BLaER1 treated with 17β-estradiol and CSF1 and Interleukin-3, amounts not matched to agents 10 nM and 100 nM (cell line): ENCODE data around the gene LIMK2.

ENCODE experiments used
- H3K27ac ChIP-seq, 11 experiments: shearing (Covaris generic); formaldehyde crosslinking; 2 replicates each; pipeline ENCODE4 v1.8.1; 2022
- H3K27me3 ChIP-seq, 11 experiments: shearing (Covaris generic); formaldehyde crosslinking; 2 replicates each; pipeline ENCODE4 v1.8.1; 2022
- H3K36me3 ChIP-seq, 11 experiments: shearing (Covaris generic); formaldehyde crosslinking; 2 replicates each; pipeline ENCODE4 v1.8.1; 2022
- H3K4me1 ChIP-seq, 10 experiments: shearing (Covaris generic); formaldehyde crosslinking; 2 replicates each; pipeline ENCODE4 v1.8.1; 2022
- H3K4me2 ChIP-seq, 11 experiments: shearing (Covaris generic); formaldehyde crosslinking; 2 replicates each; pipeline ENCODE4 v1.8.1; 2022
- H3K4me3 ChIP-seq, 10 experiments: shearing (Covaris generic); formaldehyde crosslinking; 2 replicates each; pipeline ENCODE4 v1.8.1; 2022
- H3K9ac ChIP-seq, 11 experiments: shearing (Covaris generic); formaldehyde crosslinking; 2 replicates each; pipeline ENCODE4 v1.8.1; 2022
- H3K9me3 ChIP-seq, 11 experiments: shearing (Covaris generic); formaldehyde crosslinking; replicated peaks in 1 of 11; 2 replicates each; pipeline ENCODE4 v1.8.1; 2022
- H4K20me1 ChIP-seq, 11 experiments: shearing (Covaris generic); formaldehyde crosslinking; 2 replicates each; pipeline ENCODE4 v1.8.1; 2022
- Cebpa-rat ChIP-seq, 11 experiments: shearing (Covaris generic); IDR thresholded peaks; 2 replicates each; pipeline ENCODE4 v1.8.1; 2022

The LIMK2 gene

DNA sequence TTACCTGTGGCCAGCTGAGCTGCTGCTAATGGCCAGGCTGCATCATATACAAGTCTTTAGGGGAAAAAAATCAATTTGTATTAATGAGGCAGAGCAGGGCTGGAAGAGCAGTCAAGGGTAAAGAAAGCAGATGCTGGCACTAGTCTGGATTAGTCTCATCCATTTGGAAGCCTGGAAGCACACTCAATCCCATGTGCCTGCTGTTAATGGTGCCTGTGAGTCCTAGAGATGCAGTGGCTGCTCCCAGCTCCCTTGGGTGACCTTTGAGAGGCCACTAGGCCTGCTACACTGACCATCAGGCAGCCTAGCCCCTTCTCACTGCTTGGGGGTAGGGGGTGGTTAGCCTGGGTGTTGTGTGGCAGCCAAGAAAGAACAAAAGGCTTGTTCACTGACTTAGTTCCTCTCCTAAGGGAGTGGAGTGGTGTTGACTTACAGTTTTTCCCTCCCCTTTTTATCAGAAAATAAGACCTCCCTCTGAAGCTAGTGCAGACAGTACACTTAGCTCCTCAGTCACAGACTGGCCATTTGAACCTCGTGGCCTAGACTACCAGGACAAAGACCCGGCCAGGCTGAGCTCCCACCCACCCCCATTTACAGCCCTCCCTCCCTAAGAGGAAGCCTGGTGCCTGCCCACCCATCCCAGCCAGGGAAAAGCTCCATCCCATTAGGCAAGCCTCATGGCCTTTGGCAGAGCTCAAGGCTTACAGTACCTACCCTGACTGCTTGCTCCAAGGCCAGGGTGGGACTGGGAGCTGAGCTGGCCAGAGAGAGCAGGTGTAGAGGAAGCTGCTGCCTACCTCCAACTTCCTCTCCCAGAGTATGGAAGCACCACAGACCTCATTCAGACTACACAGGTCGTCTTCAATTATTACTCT is 72.4 kb downstream of the LIMK2 start:
- Histone ChIP-seq H3K27me3 (no peaks in the 10 kb centered on the region), H3K9ac (peak overlapping the region in 4 of 11 experiments; percentile 25 to 58 (median 40); a peak in 7 of 22 replicates), H3K4me3 (no peak overlapping the region), H3K9me3 (no peaks in the 10 kb centered on the region), H3K36me3 (peaks cover 36 to 80% (median 38%) of the 10 kb centered on the region in 11 experiments), H4K20me1 (peaks cover 0 to 68% (median 13%) of the 10 kb centered on the region in 11 experiments; a peak in 13 of 22 replicates), H3K4me2 (peak overlapping the region; percentile 96 to 100 (median 99)), H3K27ac (peak overlapping the region in 9 of 11 experiments; percentile 16 to 71 (median 52); a peak in 14 of 22 replicates), H3K4me1 (peaks cover 56 to 78% (median 57%) of the 10 kb centered on the region in 10 experiments)
- no peak for TF ChIP-seq Cebpa-rat (IDR thresholded peaks at IDR 0.05)

- H3K27me3 ChIP-seq = no peaks in the 10 kb centered on the region; a peak in 2 of 22 replicates
- no peak for TF ChIP-seq Cebpa-rat (IDR thresholded peaks at IDR 0.05)
- H3K9ac ChIP-seq = peak overlapping the region; percentile 6 to 81 (median 56); a peak in 20 of 22 replicates
- H3K4me1 ChIP-seq = peaks cover 68 to 86% (median 74%) of the 10 kb centered on the region in 10 experiments
- peak overlapping the region in 1 of 10 experiments; percentile 10; a peak in 1 of 20 replicates for H3K4me3 ChIP-seq
- peaks cover 15 to 63% (median 18%) of the 10 kb centered on the region in 11 experiments; a peak in 21 of 22 replicates for H3K36me3 ChIP-seq
- H3K9me3 ChIP-seq = no peaks in the 10 kb centered on the region
- peak overlapping the region; percentile 16 to 93 (median 75); a peak in 21 of 22 replicates for H3K27ac ChIP-seq
- peak overlapping the region; percentile 96 to 100 (median 99) for H3K4me2 ChIP-seq
- peaks cover 0 to 48% (median 9%) of the 10 kb centered on the region in 11 experiments; a peak in 10 of 22 replicates for H4K20me1 ChIP-seq
Measured at GRCh38 chr22:31286360-31287255, 74.5 kb downstream of the LIMK2 start.

DNA sequence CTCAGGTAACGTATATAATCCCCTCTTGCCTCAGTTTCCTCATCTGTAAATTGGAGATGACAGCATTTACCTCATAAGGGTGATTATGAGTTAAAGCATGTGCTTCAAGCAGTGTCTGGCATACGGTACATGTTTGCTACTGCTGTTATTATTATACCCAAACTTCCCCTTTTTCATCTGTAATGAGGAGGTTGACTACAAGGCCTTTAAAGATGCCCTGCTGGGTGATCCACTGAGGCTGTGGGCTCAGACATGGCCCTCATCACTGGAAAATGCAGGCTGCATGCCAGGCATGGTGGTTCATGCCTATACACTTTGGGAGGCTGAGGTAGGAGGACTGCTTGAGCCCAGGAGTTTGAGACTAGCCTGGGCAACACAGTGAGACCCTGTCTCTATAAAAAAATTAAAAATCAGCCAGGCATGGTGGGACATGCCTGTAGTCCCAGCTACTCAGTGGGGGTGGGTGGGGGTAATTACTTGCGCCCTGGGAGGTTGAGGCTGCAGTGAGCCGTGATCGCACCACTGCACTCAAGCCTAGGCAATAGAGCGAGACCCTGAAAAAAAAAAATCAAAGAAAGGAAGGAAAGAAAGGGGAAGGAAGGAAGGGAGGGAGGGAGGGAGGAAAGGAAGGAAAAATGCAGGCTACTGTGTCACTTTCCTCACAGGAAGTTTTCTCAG is 75.9 kb downstream of the LIMK2 start:
- Histone ChIP-seq H3K9me3 (no peaks in the 10 kb centered on the region), H3K27ac (peak overlapping the region; percentile 12 to 99 (median 93); a peak in 21 of 22 replicates), H3K27me3 (no peaks in the 10 kb centered on the region; a peak in 2 of 22 replicates), H3K4me1 (peaks cover 75 to 89% (median 83%) of the 10 kb centered on the region in 10 experiments), H3K4me3 (peak overlapping the region in 5 of 10 experiments; percentile 6 to 78 (median 65); a peak in 5 of 20 replicates), H3K9ac (peak overlapping the region; percentile 81 to 98 (median 87); a peak in 15 of 22 replicates), H3K4me2 (peak overlapping the region; percentile 96 to 100 (median 99)), H3K36me3 (peaks cover 1 to 50% (median 6%) of the 10 kb centered on the region in 11 experiments; a peak in 18 of 22 replicates), H4K20me1 (peaks cover 0 to 34% (median 0%) of the 10 kb centered on the region in 11 experiments; a peak in 7 of 22 replicates)
- no peak for TF ChIP-seq Cebpa-rat (IDR thresholded peaks at IDR 0.05)

- Histone ChIP-seq H3K9ac (peak overlapping the region; percentile 85 to 98 (median 87); a peak in 21 of 22 replicates), H3K4me1 (peaks cover 75 to 96% (median 89%) of the 10 kb centered on the region in 10 experiments), H3K4me2 (peak overlapping the region; percentile 96 to 100 (median 99)), H3K4me3 (peak overlapping the region in 9 of 10 experiments; percentile 63 to 80 (median 67); a peak in 16 of 20 replicates), H3K27me3 (no peaks in the 10 kb centered on the region; a peak in 2 of 22 replicates), H3K36me3 (peaks cover 0 to 43% (median 0%) of the 10 kb centered on the region in 11 experiments; a peak in 7 of 22 replicates), H3K27ac (peak overlapping the region in 10 of 11 experiments; percentile 90 to 99 (median 94); a peak in 20 of 22 replicates), H4K20me1 (peaks cover 0 to 27% (median 0%) of the 10 kb centered on the region in 11 experiments; a peak in 7 of 22 replicates), H3K9me3 (no peaks in the 10 kb centered on the region)
- no peak for TF ChIP-seq Cebpa-rat (IDR thresholded peaks at IDR 0.05)
Measured at GRCh38 chr22:31288496-31289240, 76.6 kb downstream of the LIMK2 start.

- peak overlapping the region; percentile 60 to 80 (median 67) for H3K4me3 ChIP-seq
- no peak for TF ChIP-seq Cebpa-rat (IDR thresholded peaks at IDR 0.05)
- H3K27ac ChIP-seq = peak overlapping the region; percentile 83 to 99 (median 94)
- peak overlapping the region; percentile 96 to 100 (median 99) for H3K4me2 ChIP-seq
- H3K36me3 ChIP-seq = peaks cover 0 to 36% (median 0%) of the 10 kb centered on the region in 11 experiments; a peak in 5 of 22 replicates
- peak overlapping the region; percentile 85 to 98 (median 87) for H3K9ac ChIP-seq
- H3K4me1 ChIP-seq = peaks cover 75 to 96% (median 90%) of the 10 kb centered on the region in 10 experiments
- no peaks in the 10 kb centered on the region for H3K9me3 ChIP-seq
- peaks cover 0 to 20% (median 0%) of the 10 kb centered on the region in 11 experiments; a peak in 6 of 22 replicates for H4K20me1 ChIP-seq
- no peaks in the 10 kb centered on the region; a peak in 2 of 22 replicates for H3K27me3 ChIP-seq
Measured at GRCh38 chr22:31289344-31289743, 77.2 kb downstream of the LIMK2 start.

DNA sequence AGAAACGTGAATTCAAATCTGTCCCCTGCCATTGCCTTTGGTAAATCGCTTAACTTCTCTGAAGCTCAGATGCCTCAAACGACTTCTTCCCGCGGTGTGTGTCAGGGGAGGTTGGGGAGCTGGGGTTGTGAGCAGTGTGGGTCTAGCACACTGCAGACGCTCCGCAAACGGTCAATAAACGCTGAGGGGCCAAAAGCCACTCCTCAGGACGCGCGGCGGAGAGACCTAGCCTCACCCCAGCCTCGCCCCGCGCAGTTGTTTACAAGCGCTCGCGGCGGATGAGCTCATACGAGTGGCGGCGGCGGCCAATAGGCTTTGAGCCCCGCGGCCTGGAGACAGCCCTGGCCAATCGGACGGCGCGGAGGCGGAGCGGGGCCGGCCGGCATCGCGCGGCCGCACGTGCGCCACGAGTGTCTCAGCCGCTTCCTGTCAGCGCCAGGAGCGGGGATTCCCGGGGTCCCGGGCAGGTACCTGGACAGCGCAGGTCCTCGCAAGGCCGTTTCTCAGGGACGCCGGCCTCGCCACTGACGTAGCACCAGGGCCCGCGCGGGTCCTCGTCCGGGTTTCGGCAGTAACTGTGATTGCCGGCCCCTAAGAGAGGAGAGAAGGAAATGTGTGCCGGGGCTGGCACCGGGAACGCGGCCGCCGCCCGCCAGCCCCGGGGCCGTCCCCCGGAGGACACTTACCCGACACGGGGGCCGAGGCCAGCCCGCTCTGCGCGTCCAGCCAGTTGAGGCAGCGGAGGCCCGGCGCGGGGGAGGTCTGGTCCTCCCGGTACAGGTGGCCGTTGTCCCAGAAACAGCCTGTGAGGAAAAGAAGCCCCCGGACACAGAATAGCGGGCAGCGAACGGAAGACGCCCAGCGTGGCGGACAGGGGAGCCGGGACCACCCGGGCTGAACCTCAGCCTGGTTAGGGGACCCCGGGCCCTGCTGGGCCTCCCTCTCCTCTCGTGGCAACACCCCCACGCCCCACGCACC is 78.7 kb downstream of the LIMK2 start:
- peak overlapping the region; percentile 83 to 99 (median 94) for H3K27ac ChIP-seq
- H3K4me2 ChIP-seq = peak overlapping the region; percentile 96 to 100 (median 99)
- H3K9me3 ChIP-seq = no peaks in the 10 kb centered on the region
- peak overlapping the region; percentile 60 to 80 (median 67) for H3K4me3 ChIP-seq
- peaks cover 0 to 7% (median 0%) of the 10 kb centered on the region in 11 experiments; a peak in 3 of 22 replicates for H4K20me1 ChIP-seq
- TF ChIP-seq Cebpa-rat (IDR thresholded peaks at IDR 0.05) = peak in 1 of 11 experiments; percentile 1; a peak in 1 of 22 replicates
- H3K4me1 ChIP-seq = peaks cover 74 to 87% (median 83%) of the 10 kb centered on the region in 10 experiments
- peak overlapping the region; percentile 85 to 98 (median 87) for H3K9ac ChIP-seq
- H3K27me3 ChIP-seq = no peaks in the 10 kb centered on the region; a peak in 2 of 22 replicates
- peaks cover 0 to 22% (median 0%) of the 10 kb centered on the region in 11 experiments; a peak in 3 of 22 replicates for H3K36me3 ChIP-seq
